Endothelial cell of umbilical vein (primary cell): ENCODE data around the gene GPR161. TPM values are rescaled to one million over a fixed set of nuclear protein-coding genes. Genes with fewer than 3 reads are reported as not detected.

ENCODE experiments used
- BruUV-seq: library from RNA; stranded (reverse); fragments of 400-500 nt; replicated peaks from 2 replicates; lab custom pipeline; 2021; lab: Mats Ljungman, UMichigan
- CTCF ChIA-PET: fragments of 300-600, 350-600 bp; sonication (Branson Sonifier 250); formaldehyde crosslinking; loops from one replicate; lab custom pipeline; 2021; ENCODE audit warnings: antibody characterized with exemption, inconsistent platforms; lab: Charles Lee
- POLR2A ChIA-PET: fragments of 300-600, 350-600 bp; sonication (Branson Sonifier 250); formaldehyde crosslinking; loops from one replicate; lab custom pipeline; 2021; ENCODE audit warnings: antibody characterized with exemption, inconsistent platforms; lab: Charles Lee
- DNase-seq: peaks from one replicate; pipeline ENCODE4 v3.0.0-alpha.2; 2011; ENCODE audit warnings: low read depth, low spot score
- FAIRE-seq: peaks from 2 replicates; lab custom pipeline; 2011; peaks lifted over from hg19 to GRCh38; lab: Jason Lieb, UNC
- H2AFZ ChIP-seq: 2 replicates; pipeline ENCODE4 v1.6.0; 2012; ENCODE audit warnings: low read depth, low read length, control low read depth, inconsistent platforms
- H3K27ac ChIP-seq: 2 replicates; pipeline ENCODE4 v1.5.1; 2011; ENCODE audit warnings: low read depth, mild to moderate bottlenecking, control low read depth, low read length, moderate library complexity; ENCODE audit not compliant: insufficient read depth
- H3K27me3 ChIP-seq, 2 experiments: 2 replicates each; pipeline versions ENCODE4 v1.6.0 to v1.6.1; 2011; ENCODE audit warnings: low read length in 2 of 2, mixed read lengths in 1 of 2; ENCODE audit not compliant: control insufficient read depth in 2 of 2, insufficient read depth in 2 of 2
- H3K36me3 ChIP-seq, 2 experiments: 2 replicates in 1 of 2; 3 replicates in 1 of 2; pipeline ENCODE4 v1.5.1; 2011; ENCODE audit warnings: low read length in 2 of 2, mild to moderate bottlenecking in 1 of 2, moderate library complexity in 1 of 2; ENCODE audit not compliant: control insufficient read depth in 2 of 2, insufficient read depth in 2 of 2; ENCODE audit errors: extremely low read depth in 1 of 2
- H3K4me1 ChIP-seq: 3 replicates; pipeline ENCODE4 v1.5.1; 2011; ENCODE audit warnings: mild to moderate bottlenecking, low read length; ENCODE audit not compliant: control insufficient read depth, insufficient read depth; ENCODE audit errors: extremely low read depth
- H3K4me2 ChIP-seq: 2 replicates; pipeline ENCODE4 v1.6.1; 2011; ENCODE audit warnings: low read length, control low read depth, mixed read lengths; ENCODE audit not compliant: insufficient read depth
- H3K4me3 ChIP-seq, 3 experiments: fragments of 200-600 bp in 1 of 3; sonication (generic), shearing (Covaris generic) in 1 of 3; replicated peaks in 1 of 3; 2 replicates each; pipeline ENCODE4 v1.5.1; 2011 to 2016; ENCODE audit warnings: control low read depth in 3 of 3, low read length in 3 of 3, mild to moderate bottlenecking in 2 of 3, inconsistent platforms in 1 of 3, low read depth in 1 of 3, moderate library complexity in 1 of 3; ENCODE audit not compliant: insufficient read depth in 1 of 3
- H3K79me2 ChIP-seq: 2 replicates; pipeline ENCODE4 v1.6.0; 2012; ENCODE audit warnings: low read length, inconsistent platforms; ENCODE audit not compliant: control insufficient read depth, insufficient read depth
- H3K9ac ChIP-seq: replicated peaks from 2 replicates; pipeline ENCODE3; 2011; ENCODE audit warnings: low read length, control low read depth; ENCODE audit not compliant: insufficient read depth; ENCODE audit errors: extremely low read depth
- H3K9me1 ChIP-seq: replicated peaks from 3 replicates; pipeline ENCODE4 v1.6.0; 2011; ENCODE audit warnings: mild to moderate bottlenecking, low read length; ENCODE audit not compliant: control insufficient read depth, insufficient read depth; ENCODE audit errors: extremely low read depth
- H3K9me3 ChIP-seq: replicated peaks from 2 replicates; pipeline ENCODE4 v1.5.1; 2012; ENCODE audit warnings: low read length, inconsistent platforms; ENCODE audit not compliant: control insufficient read depth, insufficient read depth
- H4K20me1 ChIP-seq: replicated peaks from 2 replicates; pipeline ENCODE3; 2011; ENCODE audit warnings: mild to moderate bottlenecking, low read length; ENCODE audit not compliant: control insufficient read depth, insufficient read depth; ENCODE audit errors: extremely low read depth
- CTCF ChIP-seq, 2 donors: IDR thresholded peaks; 1 replicate in 1 of 2; 2 replicates in 1 of 2; pipeline ENCODE4 v1.5.1; 2011; ENCODE audit warnings: low read length in 2 of 2, mild to moderate bottlenecking in 2 of 2, moderate library complexity in 2 of 2, control low read depth in 1 of 2, inconsistent platforms in 1 of 2, low read depth in 1 of 2; ENCODE audit not compliant: insufficient read depth in 1 of 2; ENCODE audit errors: extremely low read depth in 1 of 2
- EZH2 ChIP-seq: IDR thresholded peaks from 2 replicates; pipeline ENCODE4 v1.6.1; 2012; ENCODE audit warnings: borderline replicate concordance, low read depth, mild to moderate bottlenecking, moderate library complexity, low read length, inconsistent platforms; ENCODE audit not compliant: severe bottlenecking
- FOS ChIP-seq: IDR thresholded peaks from 2 replicates; pipeline ENCODE4 v1.6.1; 2011; ENCODE audit warnings: mild to moderate bottlenecking, low read length, moderate library complexity, borderline replicate concordance; ENCODE audit not compliant: insufficient read depth
- GATA2 ChIP-seq: IDR thresholded peaks from 2 replicates; pipeline ENCODE4 v1.7.0; 2011; ENCODE audit warnings: low read depth, mild to moderate bottlenecking, moderate library complexity, mixed read lengths, low read length; ENCODE audit not compliant: insufficient read length, insufficient read depth
- JUN ChIP-seq: IDR thresholded peaks from 2 replicates; pipeline ENCODE4 v1.6.1; 2011; ENCODE audit warnings: borderline replicate concordance, low read depth; ENCODE audit not compliant: insufficient read length, insufficient read depth
- MAX ChIP-seq: IDR thresholded peaks from 2 replicates; pipeline ENCODE4 v1.6.1; 2011; ENCODE audit not compliant: insufficient read depth, insufficient read length
- MYC ChIP-seq: IDR thresholded peaks from one replicate; pipeline ENCODE4 v1.6.1; 2011; ENCODE audit warnings: mild to moderate bottlenecking, low read depth, low read length
- POLR2A ChIP-seq: IDR thresholded peaks from 2 replicates; pipeline ENCODE4 v1.6.1; 2012; ENCODE audit warnings: low read depth, mild to moderate bottlenecking, control low read depth, low read length
- POLR2AphosphoS5 ChIP-seq: IDR thresholded peaks from 2 replicates; pipeline ENCODE4 v1.6.1; 2012; ENCODE audit warnings: low read depth, mild to moderate bottlenecking, control low read depth, low read length, moderate library complexity; ENCODE audit not compliant: insufficient read depth
- dilution Hi-C: fragments of 300-500 bp; cut with MboI; formaldehyde crosslinking; loops from one replicate; pipeline ENCODE4 v1.15.0; 2019; ENCODE audit warnings: low sequenced_read_pairs; ENCODE audit not compliant: extremely low pct_ligation_motif_present
- intact Hi-C: fragments of 100-400 bp; cut with micrococcal nuclease; formaldehyde crosslinking; loops from one replicate; pipeline ENCODE4 v1.10.0; 2022
- polyA plus RNA-seq, 4 experiments: library from polyadenylated mRNA; depleted of rRNA in 3 of 4; stranded (reverse) in 3 of 4; unstranded in 1 of 4; fragments of >200 nt; gene quantifications; 2 replicates each; pipeline versions ENCODE4 v1.2.1 to v1.2.3, GENCODE V29; 2011 to 2012; ENCODE audit warnings: missing spikeins in 1 of 4
- total RNA-seq: library from RNA; stranded (reverse); gene quantifications from 2 replicates; pipeline ENCODE4 v1.2.3, GENCODE V29; 2021

GPR161 gene
- total and polyA plus RNA-seq, 2 donors (not counting 3 experiments of a cell fraction or from before 2014, with no cell fraction given), result 34.7 to 36.5 TPM

DNA sequence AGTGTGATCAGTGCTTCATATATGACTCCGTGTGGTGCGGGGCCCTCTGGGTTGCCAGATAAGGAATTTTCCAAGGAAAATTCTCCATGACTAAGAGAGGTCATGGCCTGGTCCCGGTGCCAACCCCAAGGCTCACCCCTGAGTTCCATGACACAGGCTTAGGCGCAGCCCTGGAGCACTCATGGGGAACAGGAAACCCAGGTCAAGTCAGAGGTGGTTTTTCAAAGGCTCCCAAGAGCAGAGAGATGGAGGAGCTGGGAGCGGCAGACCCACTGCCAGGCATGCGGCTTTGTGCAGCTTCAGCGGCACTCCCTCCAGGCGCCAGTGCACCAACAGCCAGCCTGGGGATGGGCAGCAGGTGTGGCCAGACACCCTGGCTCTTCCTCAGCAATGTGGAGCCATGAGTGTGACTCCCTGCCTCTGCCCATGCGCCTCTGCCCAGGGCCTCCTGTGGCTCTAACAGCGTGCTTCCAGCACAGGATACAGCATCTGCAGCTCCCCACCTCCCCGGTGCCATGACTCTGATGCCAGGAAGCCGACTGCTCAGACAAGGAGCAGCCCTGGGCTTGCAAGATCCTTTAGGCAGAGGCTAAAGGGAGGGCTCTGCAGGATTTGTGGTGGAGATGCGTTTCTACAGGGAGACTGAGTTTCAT is 47.3 kb downstream of the GPR161 start:
- no TSS peak for BruUV-seq
- Histone ChIP-seq H3K27ac (no peak overlapping the region), H3K4me1 (no peaks in the 10 kb centered on the region), H3K9me3 (no peaks in the 10 kb centered on the region), H3K36me3 (peaks cover 0 to 8% of the 10 kb centered on the region in 2 experiments), H3K4me3 (no peak overlapping the region), H4K20me1 (no peaks in the 10 kb centered on the region), H3K79me2 (no peaks in the 10 kb centered on the region), H3K9ac (no peak overlapping the region), H3K27me3 (no peaks in the 10 kb centered on the region), H2AFZ (no peak overlapping the region), H3K9me1 (no peaks in the 10 kb centered on the region), H3K4me2 (no peak overlapping the region)
- TF ChIP-seq FOS (no peak), MAX (no peak), EZH2 (no peak), POLR2AphosphoS5 (no peak), CTCF (IDR thresholded peaks at IDR 0.05; ENCODE audit: extremely low read depth in 1 of 2, insufficient read depth in 1 of 2, low read depth in 1 of 2, low read length in 2 of 2) (no peak), JUN (no peak), POLR2A (no peak), GATA2 (no peak), MYC (no peak)
- intact Hi-C loops, result loop anchor here (5.0 kb wide), 1 partner anchor 138 kb away; the partner anchor contains the start of gene SFT2D2
- dilution Hi-C loops, result no loop called here
- ChIA-PET CTCF (interaction anchor here (1.2 kb wide), 1 partner anchor 56 kb away, joined by 4 read pairs; no protein-coding TSS in a partner anchor), POLR2A (no interaction called here)
- DNase-seq, result peak; percentile 15
- no peak for FAIRE-seq
